NCI-H2196 (cell line): Measurements from ENCODE around the gene TREML4.
"Not testable (repeated sequence)": the region's sequence is repeated elsewhere in the genome, so short reads cannot be mapped to it uniquely, and the experiment has no call there.

Experiments
- DNase-seq: peaks from one replicate; lab custom pipeline; 2025; ENCODE audit not compliant: unreplicated experiment; lab: John Stamatoyannopoulos, UW

Gene TREML4

GRCh38 chr6:41228096-41228495, at the start of gene TREML4:
Gene TREML4 (plus strand): TSS chr6:41228349. CDS start chr6:41228428, 79 bp downstream.
- no peak for DNase-seq

- DNase-seq = no peak
Measured at GRCh38 chr6:41179163-41179562, 49.0 kb upstream of the TREML4 start.

- DNase-seq = no peak
Measured at GRCh38 chr6:41181566-41181965, 46.6 kb upstream of the TREML4 start.

- peak; percentile 42 for DNase-seq
Measured at GRCh38 chr6:41182069-41183034, 45.8 kb upstream of the TREML4 start.

- DNase-seq = no peak
Measured at GRCh38 chr6:41184761-41185160, 43.4 kb upstream of the TREML4 start.

- DNase-seq = no peak
Measured at GRCh38 chr6:41186031-41186562, 42.1 kb upstream of the TREML4 start.

GRCh38 chr6:41187924-41188886, 39.9 kb upstream of the TREML4 start:
- no peak for DNase-seq

GRCh38 chr6:41189046-41189445, 39.1 kb upstream of the TREML4 start:
- DNase-seq = not testable (repeated sequence)

GRCh38 chr6:41189967-41190366, 38.2 kb upstream of the TREML4 start:
- no peak for DNase-seq

GRCh38 chr6:41190791-41191190, 37.4 kb upstream of the TREML4 start:
- no peak for DNase-seq

GRCh38 chr6:41191569-41191968, 36.6 kb upstream of the TREML4 start:
- no peak for DNase-seq

- DNase-seq = no peak
Measured at GRCh38 chr6:41193171-41193734, 34.9 kb upstream of the TREML4 start.

- no peak for DNase-seq
Measured at GRCh38 chr6:41193884-41194283, 34.3 kb upstream of the TREML4 start.

- DNase-seq = no peak
Measured at GRCh38 chr6:41194386-41194785, 33.8 kb upstream of the TREML4 start.

- DNase-seq = no peak
Measured at GRCh38 chr6:41197234-41197633, 30.9 kb upstream of the TREML4 start.

GRCh38 chr6:41199552-41200246, 28.4 kb upstream of the TREML4 start:
- DNase-seq = no peak

GRCh38 chr6:41200296-41200900, 27.8 kb upstream of the TREML4 start:
- DNase-seq = no peak

GRCh38 chr6:41200901-41201763, 27.0 kb upstream of the TREML4 start, which contains the start of gene TREML2:
Gene TREML2 (minus strand): TSS chr6:41201149. CDS start chr6:41201008, 141 bp downstream.
- no peak for DNase-seq

GRCh38 chr6:41201764-41202173, 26.4 kb upstream of the TREML4 start:
- no peak for DNase-seq
